Stimulated activated naive CD4-positive, alpha-beta T cell treated with Interleukin-2 at 50 U/mL for 16 hours (primary cell): ENCODE data around the gene DYDC1.
"Not testable (repeated sequence)": the region's sequence is repeated elsewhere in the genome, so short reads cannot be mapped to it uniquely, and the experiment has no call there.

Experiments
- DNase-seq: peaks from one replicate; lab custom pipeline; 2025; lab: John Stamatoyannopoulos, UW

Gene DYDC1

DNA sequence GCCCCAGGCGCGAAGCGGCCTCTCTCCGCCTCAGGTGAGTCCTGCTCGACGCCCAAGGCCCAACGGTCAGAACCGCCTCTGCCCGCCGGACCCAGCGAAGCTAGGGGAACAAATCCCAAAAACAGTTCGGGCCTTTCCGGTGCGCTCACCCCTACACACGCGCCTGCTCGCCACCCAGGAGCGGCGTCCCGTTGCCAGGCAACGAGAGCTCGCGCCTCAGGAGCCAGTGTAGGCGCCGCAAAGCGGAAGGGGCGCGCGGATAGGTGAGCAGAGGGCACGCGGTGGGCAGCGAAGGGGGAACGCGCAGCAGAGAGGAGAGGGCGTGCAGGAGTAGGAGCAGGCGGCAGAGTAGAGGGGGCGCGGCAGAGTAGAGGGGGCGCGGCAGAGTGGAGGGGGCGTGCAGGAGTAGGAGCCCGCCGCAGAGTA is at the start of gene DYDC1, which contains the start of gene DYDC2:
TSS of gene DYDC1 (minus strand) at position 193 of the 426 bp plus-strand sequence. CDS start 4,154 bp downstream, outside the sequence.
TSS of gene DYDC2 (plus strand) at position 219 of the 426 bp plus-strand sequence. CDS start 5,663 bp downstream, outside the sequence.
- no peak for DNase-seq

DNA sequence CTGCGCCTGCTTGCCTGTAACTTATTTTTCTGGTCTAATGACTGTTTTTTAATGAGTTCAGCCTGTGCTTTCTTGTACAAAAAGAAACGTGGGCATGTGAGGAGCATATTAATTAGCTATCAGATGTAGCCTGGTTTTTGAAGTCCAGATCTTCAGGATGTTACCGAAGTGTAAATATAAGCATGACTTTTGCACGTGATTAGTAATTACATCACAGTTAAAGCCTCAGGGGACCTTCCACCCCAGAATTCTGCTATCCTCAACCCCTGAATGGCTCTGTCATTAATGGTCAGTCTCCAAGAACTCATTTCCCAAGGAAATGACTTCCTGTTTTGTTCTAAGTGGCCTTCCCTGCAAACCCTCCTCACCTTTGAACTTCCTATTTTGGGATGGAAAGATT is 49.6 kb upstream of the DYDC1 start:
- DNase-seq: no peak

DNA sequence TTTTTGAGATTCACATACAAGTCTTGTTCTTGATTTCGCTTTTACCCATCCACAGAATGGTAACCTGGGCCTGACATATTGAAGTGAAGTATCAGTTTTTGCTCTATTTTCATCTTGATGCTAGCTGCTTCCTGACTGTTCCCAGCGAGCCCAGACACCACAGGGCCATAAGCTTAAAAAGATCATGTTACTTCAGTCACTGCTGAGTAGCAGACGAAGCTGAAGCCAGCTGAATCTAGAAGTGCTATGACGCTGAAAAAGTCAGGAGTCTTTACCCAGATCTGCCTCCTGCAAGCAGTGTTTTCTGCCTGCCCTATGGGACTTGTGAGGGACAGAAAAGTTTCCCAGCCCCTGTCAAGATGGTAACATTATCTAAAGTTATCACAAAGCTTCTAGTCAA is 49.1 kb upstream of the DYDC1 start:
- DNase-seq: no peak

DNA sequence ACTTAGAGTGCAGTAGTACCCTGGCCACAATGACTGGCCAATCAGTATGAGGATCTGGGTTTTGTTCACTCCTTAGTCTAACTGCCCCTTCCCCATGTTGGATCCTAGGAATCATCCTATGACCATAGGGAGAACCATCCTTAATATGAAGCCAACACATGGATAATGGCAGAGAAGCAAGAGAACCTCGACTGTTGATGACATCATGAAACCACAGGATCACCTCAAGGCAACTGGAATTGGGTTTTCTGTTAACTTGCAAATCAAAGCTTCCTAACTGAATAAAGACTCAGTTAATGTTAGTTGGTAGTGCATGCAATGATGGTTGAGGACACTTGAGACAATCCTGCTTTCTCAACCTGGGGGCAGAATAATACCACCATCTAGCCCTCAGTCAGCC is 48.5 kb upstream of the DYDC1 start:
- DNase-seq: no peak

DNA sequence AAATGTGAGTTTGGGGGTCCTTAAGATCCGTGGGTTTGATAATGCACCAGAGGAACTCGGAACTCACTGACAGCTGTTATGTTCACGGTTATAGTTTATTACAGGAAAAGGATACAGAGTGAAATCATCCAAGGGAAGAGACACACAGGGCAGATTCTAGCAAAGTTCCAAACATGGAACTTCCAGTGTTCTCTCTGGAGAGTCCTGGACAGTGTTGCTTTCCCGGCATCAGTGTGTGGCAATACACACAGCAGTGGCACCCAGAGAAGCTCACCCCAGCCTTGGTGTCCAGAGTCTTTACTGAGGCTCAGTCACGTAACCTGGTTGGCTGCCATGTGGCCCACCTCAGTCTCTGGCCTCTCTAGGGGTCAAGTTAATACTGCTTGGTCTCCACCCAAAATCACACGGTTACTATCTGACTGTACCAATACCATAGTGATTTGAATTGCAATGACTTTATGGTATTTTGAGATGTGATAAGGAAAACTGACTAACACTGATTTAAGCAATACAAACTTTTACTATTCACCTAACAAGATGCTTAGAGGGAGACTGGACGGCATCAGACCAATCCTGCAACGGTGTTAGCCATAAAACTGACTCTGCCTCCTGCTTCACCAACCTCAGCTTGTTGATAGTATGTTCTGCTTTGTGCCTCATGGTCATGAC is 43.7 kb upstream of the DYDC1 start:
- no peak for DNase-seq

DNA sequence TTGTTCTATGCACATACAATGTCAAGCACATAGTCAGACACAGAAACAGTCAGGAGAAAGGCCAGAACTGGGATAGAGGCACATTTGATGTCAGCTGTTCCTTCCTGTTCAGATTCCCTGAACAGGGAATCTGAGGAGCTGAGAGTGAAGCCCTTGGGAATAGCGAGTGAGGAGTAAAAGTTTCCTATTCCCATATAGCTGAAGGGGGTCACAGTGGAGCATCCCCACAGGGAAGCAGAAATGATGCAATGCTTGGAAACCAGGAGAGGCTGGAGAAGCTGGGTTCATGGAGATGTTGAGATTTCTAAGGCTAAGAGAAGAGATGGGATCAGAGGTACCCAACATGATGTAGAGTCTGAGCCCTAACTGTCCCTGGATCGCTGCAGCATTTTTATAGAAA is 40.5 kb upstream of the DYDC1 start:
- no peak for DNase-seq

DNA sequence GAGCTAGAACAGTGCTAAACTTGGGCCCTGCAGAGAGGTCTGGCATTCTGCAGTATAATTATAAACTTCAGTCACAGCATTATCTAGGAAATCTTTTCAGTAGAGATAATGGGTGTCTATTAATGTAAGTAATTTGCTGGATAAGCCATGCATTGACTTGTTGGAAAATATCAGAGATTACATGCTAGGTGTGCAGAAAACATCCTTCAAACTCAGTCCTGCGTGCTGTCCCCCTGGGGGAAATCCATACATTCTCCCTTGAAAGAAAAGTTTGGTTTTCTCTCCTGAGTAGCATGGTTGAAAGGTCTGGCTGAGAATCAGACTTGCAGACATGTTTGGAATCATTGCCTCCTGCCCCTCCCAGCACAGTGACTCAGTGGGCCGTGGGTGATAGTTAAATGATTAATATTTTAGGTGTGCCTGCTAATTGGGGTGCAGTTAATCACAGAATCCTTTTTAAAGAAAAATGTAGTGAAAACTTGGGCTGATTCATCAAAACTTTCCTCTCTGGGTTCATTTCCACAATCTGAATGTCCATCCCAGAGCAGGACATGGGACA is 37.9 kb upstream of the DYDC1 start:
- DNase-seq: no peak

DNA sequence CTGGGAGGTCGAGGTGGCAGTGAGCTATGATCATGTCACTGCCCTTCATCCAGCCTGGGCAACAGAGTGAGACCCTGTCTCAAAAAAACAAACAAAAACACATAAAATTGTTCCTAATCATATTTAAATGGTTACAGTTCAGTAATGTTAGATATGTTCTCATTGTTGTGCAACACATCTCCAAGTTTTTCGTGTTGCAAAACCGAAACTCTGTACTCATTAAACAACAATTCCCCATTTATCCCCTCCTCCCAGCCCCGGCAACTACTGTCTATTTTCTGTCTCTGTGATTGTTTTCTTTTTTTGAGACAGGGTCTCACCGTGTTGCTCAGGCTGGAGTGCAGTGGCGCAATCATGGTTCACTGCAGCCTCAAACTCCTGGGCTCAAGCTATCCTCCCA is 35.7 kb upstream of the DYDC1 start:
- DNase-seq: no peak

DNA sequence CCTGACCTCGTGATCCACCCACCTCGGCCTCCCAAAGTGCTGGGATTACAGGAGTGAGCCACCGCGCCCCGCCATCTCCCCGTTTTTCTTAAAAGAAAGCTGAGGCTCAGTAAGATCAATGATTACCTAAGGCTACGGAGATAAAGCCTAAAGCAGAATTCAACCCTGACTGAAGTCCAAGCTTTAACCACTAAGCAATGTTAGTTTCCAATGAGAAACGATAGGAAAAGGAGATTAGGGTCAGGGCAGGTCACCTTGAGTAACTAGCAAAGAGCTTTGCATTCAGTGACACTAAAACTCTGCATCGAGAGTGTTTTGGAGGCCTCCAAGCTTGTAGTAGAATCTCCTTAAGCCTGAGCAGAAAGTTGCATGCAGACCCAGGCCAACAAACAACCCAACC is 34.2 kb upstream of the DYDC1 start:
- DNase-seq: no peak

DNA sequence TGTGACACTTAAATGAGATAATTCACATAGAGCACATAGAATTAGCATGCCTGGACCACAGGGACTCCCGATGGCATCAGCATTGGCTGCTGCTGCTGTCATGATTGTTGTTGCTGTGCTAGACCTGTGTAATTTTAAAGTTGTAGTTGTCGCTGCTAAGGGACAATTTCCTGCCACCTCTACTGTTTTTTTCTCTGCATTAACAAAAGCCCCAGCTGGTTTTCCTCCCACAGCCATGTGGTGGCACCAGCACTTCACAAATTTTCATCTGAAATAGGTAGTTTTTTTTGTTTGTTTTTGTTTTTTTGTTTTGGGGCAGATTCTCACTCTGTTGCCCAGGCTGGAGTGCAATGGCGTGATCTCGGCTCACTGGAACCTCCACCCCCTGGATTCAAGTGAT is 26.4 kb upstream of the DYDC1 start:
- no peak for DNase-seq

DNA sequence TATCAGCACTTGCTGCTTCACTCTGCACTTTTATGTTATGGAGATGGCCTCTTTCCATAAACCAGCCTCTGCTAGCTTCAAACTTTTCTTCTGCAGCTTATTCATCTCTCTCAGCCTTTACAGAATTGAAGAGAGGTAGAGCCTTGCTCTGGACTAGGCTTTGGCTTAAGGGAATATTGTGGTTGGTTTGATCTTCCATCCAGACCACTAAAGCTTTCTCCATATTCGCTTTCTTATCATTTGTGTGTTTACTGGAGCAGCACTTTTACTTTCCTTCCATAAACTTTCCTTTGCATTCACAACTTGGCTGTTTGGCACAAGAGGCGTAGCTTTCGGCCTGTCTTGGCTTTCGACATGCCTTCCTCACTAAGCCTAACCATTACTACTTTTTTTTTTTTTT is 23.6 kb upstream of the DYDC1 start:
- DNase-seq: no peak

DNA sequence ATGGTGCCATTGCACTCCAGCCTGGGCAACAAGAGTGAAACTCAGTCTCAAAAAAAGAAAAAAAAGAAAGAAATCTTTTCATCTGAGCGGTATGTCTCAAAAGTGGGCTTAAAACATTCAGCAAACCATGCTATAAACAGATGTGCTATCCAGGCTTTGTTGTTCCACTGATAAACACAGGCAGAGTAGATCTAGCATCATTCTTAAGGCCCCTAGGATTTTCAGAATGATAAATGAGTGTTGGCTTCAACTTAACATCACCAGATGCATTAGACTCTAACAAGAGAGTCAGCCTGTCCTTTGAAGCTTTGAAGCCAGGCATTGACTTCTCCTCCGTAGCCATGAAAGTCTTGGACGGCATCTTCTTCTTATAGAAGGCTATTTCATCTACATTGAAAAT is 23.1 kb upstream of the DYDC1 start:
- no peak for DNase-seq

DNA sequence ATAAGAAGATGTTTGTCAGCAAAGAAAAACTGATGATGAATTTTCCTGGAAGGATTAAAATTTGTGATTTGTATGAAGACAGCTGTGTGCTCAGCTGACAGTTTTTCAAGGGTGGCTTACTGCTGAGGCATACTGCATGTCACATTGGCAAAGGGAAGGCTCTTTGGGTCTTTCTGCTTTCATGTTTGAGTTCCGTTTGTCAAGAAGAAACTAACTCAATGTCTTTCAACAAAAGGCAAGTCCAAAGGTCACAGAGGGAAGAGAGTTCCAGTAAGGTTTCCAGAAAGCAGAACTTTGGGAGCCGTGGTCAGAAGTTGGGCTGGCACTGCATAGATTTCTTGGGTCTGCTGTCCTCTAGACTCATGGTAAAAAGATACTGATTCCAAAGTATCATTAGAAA is 16.9 kb upstream of the DYDC1 start:
- DNase-seq: no peak

DNA sequence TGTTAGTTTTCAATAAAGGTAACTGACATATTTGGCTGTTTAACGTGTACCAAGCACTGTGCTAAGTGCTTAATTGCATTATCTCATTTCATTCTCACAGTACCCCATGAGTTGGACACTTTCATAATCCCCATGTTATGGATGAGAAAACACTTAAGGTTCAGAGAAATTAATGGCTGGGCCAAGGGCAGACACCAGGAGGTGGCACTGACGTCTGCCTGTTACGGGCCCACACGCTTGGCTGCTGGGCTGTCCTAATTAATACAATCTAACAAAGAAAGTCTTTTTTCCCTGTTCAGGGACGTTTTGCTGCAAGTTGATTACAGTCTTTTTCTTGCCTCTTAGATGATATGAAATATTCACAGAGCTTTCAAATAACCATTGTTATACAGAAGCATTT is 16.1 kb upstream of the DYDC1 start:
- DNase-seq: no peak

DNA sequence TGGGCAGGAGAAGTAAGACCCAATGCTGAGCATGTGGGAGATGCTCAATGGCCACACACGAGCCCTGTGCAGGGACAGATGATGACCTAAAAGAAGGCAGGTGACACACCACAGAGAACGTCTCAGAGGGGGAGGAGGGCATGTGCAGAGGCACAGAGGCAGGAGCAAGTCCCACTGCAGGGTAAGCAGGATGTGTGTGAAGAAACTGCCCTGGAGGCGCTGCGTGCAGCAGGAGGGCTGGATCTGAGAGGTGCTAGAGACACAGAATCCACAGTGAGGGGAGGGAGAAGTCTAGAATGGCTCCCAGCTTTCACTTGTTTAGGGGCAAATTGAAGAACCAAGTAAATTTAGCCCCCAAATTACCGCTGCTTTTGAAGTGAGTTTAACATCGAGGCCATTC is 14.9 kb upstream of the DYDC1 start:
- DNase-seq: no peak

DNA sequence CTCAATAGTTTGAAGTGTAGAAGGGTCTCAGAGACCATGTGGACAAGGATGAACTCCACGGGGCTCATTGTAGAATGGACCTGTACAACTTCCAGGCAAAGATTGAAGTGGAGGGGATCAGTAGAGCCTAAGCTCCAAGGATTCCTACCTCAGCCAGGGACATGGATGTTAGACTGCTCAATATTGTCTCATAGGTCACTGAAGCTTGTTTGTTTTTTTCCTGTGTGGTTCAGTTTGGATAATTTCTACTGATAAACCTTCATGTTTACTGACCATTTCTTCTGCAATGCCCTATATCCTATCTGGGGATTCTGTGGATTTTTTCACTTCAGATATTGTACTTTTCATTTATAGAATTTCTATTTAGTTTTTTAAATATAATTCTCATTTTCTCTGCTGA is 9.0 kb upstream of the DYDC1 start:
- DNase-seq: no peak

DNA sequence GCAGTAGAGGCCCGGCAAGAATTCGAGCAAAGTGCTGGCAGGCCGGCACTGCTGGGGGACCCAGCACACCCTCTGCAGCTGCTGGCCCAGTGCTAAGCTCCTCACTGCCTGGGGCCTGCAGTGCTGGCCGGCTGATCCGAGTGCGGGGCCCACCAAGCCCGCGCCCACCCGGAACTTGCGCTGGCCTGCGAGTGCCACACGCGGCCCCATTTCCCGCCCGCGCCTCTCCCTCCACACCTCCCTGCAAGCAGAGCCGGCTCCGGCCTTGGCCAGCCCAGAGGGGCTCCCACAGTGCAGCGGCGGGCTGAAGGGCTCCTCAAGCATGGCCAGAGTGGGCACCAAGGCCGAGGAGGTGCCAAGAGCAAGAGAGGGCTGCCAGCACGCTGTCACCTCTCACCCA is 3.1 kb upstream of the DYDC1 start:
- no peak for DNase-seq

DNA sequence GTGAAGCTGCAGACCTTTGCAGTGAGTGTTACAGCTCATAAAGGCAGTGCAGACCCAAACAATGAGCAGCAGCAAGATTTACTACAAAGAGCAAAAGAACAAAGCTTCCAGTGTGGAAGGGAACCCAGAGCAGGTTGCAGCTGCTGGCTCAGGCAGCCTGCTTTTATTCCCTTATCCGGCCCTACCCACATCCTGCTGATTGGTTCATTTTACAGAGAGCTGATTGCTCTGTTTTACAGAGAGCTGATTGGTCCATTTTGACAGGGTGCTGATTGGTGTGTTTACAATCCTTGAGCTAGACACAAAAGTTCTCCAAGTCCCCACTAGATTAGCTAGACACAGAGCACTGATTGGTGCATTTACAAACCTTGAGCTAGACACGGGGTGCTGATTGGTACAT is 2.4 kb upstream of the DYDC1 start:
- DNase-seq: not testable (repeated sequence)

DNA sequence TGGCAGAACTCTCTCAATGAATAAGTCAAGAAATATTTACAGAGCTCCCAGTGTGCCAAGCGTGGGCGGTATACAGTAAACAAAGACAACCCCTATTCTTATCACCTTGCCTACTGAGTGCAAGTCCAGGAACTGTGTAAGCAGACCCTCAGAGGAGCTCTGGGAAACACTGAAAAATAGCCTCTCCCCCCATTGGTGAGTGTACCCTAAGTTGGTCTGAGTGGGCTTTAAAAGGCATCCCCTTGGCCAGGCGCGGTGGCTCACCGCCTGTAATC is 1.2 kb upstream of the DYDC1 start:
- no peak for DNase-seq

DNA sequence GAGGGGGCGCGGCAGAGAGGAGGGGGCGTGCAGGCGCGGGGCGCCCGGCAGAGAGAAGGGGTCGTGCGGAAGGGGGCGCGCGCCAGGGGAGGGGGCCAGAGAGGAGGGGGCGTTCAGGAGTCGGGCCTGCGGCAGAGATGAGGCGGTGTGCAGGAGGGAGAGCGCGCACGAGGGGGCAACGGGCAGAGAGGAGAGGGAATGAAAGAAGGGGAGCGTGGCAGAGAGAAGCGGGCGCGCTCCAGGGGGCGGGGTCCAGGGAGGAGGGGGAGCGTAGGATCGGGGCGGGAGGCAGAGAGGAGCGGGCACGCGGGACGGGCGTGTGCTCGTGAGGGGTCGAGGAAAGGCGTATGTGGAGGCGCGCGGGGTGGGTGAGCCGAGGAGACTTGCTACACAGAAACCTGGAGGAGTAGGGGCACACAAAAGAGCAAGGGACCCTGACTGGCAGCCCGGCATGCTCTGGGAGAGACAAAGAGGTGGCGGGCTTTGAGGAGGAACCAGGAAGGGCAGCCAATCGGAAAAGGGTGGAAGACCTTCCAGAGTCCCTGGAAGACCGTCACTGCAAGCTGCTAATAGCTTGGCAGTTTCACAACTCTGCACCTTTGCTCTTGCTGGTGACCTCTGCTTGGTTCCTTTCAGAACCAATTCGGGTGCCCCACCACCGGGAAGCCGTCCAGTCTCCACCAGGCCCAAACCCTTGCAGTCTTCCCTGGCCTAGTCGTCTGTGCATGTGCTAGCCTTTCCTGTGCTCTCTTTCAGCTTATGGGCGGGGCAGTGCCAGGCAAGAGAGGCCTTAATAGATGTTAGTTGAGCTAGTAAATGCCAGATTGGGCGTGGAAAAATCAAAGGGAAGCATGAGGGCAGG is 665 bp upstream of the DYDC1 start:
- no peak for DNase-seq

DNA sequence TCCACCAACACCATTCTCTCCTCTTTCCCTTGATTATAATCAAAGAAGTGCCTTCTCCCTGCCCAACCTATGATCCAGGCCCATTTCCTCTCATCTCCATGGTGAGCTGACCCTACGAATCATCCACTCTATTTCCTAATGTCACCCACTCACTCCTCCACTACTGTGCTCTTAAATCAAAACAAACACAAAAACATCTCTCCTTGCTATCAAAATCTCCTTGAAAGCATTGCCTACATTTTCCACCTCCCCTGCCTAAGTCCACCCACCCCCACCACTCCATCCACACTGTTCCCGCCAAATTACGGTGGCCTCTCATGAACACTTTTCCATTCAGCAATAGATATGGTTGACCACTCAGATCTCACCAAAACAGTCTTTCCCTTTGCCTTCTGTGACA is 5.3 kb downstream of the DYDC1 start:
- no peak for DNase-seq

DNA sequence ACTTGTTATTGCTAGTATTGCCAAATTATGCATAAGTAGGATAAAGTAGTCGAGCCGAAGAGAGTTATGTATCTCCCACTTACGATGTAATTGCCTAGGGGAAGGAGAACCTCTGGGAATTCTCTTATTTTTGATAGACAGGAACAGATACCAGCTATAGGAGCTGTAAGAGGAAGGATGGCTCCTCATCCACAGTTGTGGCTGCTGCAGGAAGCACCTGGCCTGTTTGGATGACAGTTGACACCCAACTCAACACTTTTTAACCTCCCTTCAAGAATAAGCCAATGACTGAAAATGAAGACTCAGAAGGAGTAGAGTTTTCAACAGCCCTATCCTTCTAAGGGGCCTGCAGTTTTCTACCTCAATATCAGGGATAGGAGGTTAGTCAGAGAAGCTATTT is 6.3 kb downstream of the DYDC1 start:
- no peak for DNase-seq

DNA sequence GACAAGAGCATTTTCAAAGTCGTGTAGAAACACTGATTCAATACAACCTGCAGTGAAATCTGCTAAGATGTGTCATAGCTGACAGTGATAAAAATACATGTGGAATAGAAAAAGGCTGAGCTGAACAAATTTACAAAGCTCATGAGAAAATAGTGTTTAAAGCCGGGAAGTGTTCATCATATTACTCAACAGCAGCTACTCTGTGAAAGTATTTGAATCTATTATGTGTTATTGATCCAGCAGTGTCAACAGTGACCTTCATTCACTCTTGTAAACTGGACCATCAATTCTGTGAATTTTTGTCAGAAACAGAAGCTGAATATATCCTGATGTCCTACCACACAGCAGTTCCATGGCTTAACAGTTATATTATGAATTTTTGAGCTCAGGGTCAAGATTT is 11.6 kb downstream of the DYDC1 start:
- DNase-seq: no peak
